SKM-1 (cell line): Measurements from ENCODE around the gene ERC1.
"Not testable (repeated sequence)": the region's sequence is repeated elsewhere in the genome, so short reads cannot be mapped to it uniquely, and the experiment has no call there.

Experiments
- DNase-seq: peaks from one replicate; lab custom pipeline; 2025; ENCODE audit not compliant: unreplicated experiment; lab: John Stamatoyannopoulos, UW

Gene ERC1

GRCh38 chr12:1179128-1179527 lies 188.1 kb downstream of the ERC1 start:
- no peak for DNase-seq

- DNase-seq = no peak
Measured at GRCh38 chr12:1182069-1182468, 191.0 kb downstream of the ERC1 start.

GRCh38 chr12:1184402-1184801 lies 193.4 kb downstream of the ERC1 start:
- DNase-seq = no peak

DNA sequence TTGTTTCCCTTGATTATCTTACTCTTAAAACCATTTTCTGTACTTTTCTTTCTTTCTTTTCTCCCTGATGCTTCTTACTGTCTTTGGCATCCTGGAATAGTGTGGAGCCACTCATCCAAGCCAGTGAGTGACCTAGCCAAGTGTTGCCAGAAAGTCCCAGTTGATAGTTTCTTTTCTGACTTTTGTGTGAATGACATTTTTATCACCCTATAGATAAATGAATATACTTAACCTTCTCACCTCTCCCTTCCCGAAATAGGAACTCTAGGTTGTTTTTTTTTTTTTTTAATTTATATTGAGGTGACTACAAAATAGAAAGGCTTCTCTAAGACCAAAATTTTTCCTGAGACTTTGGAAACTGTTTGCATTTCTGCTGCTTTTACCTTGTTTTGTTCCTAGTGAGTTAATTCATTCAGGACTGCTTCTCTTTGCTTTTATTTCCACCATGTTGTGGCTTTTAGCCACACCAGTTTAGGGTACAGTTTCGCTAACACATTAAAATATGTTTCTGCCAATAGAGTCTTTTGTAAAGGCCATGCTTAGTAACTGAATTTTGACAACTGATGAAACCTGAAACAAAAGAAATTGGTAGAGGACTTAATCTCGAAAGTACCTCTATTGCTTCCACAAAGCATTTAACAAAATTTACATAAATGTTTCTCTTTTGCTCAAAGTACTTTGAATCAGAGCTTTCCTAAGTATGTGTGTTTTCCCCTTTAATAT lies 194.6 kb downstream of the ERC1 start:
- no peak for DNase-seq

DNA sequence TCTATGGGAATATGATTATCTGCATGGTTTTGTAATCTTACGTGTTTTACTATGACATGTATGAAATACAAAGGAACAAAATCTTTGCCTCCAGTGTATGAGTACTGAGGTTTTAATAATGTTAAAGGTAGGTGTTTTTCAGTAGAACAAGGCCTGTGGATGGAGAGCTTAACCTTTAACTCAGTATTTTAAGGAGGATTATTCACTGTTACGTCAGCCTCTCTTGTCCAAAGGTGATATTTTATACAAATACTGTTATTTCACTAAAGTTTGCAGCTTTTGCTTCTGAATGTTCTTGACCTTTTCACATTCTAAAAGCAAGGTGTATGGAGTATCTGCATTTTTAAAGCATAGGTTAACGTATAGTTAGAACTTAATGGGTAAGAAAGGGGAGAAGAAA lies 195.3 kb downstream of the ERC1 start:
- DNase-seq = no peak

- DNase-seq = no peak
Measured at GRCh38 chr12:1188016-1188415, 197.0 kb downstream of the ERC1 start.

DNA sequence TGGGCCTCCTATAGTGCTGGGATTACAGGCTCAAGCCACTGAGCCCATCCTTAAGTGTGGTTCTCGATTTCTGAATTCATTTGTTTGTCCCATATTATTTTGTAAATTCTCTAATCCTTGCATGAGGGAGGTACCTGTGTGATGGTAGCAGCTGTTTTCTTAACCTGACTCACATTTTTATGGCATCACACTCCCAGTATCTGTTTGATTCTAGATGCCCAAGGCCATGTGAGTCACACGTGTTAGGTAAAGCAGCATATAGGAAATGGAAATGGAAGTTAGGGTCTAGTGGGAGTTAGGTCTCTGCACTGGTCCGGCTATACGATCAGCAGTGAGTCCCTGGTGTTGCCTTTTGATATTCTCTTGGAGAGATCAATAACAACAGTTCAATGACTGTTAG lies 198.1 kb downstream of the ERC1 start:
- DNase-seq = no peak

GRCh38 chr12:1195513-1195912 lies 204.5 kb downstream of the ERC1 start:
- no peak for DNase-seq

DNA sequence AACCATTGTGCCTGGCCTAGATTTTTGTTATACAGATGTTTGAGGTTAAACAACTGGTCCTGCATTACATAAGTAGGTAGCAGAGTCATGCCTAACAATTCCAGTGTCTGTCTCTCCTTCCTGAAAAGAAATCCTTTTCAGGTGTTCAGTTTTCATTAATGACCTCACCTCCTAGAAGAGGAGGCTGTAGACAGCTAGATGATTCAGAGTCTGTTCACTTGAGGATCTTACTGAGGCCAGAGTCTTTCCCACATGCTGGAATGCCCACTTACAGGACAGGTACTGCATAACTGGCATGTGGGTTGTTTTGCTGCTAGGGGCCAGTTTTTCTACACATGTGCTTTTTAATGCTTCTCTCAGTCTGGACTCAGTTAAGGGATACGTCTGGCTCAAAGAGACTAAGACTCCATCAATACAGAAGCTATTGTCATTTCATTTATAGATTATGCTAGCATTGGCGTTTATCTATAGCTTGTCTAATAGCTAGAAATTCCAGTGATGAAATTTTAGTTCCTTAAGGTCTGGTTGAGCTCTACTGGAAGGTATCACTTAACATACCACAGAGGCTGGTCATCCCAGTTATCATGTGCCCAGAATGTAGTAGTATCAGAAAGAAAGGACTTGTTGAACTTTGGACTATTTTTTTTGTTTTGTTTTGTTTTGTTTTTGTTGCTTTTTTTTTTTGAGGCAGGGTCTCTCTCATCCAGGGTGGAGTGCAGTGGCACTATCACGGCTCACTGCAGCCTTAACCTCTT lies 206.4 kb downstream of the ERC1 start:
- DNase-seq = no peak

DNA sequence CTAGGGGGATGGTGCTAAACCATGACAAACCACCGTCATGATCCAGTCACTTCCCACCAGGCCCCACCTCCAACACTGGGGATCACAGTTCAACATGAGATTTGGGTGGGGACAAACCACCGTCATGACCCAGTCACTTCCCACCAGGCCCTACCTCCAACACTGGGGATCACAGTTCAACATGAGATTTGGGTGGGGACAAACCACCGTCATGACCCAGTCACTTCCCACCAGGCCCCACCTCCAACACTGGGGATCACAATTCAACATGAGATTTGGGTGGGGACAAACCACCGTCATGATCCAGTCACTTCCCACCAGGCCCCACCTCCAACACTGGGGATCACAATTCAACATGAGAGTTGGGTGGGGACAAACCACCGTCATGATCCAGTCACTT lies 207.8 kb downstream of the ERC1 start:
- DNase-seq = not testable (repeated sequence)

DNA sequence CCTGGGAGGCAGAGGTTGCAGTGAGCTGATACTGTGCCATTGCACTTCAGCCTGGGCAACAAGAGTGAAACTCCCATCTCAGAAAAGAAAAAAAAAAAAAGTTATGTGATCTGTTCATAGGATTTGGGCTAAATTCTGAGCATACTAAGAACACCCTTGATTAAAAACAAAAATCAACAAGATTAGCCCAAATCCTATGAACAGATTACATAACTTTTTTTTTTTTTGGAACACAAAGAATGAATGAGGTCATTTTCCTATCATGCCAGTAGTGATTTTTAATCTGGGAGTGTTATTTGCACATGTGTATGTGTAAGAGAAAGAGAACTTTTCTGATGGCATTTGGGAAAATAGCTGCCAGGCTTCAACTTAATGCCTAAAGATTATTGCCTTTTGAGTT lies 208.7 kb downstream of the ERC1 start:
- DNase-seq = no peak

DNA sequence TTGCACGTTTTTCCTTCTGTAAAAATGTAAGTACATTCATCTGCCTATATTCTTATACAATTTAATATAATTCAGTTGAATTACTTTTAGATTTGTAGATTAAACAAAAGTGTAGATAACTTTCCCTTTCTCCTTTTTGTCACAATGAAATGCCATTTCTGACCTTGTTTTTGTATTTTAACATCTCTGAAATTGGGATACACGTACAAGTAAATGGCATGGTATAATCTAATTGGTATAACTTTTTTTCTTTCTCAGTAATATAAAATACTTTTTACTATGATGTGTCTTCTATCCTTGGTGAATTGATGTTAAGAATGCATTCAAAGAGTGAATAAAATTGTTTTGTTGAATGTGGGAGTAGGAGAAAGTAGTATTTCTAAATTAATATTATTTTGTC lies 210.0 kb downstream of the ERC1 start:
- DNase-seq = no peak

- DNase-seq = no peak
Measured at GRCh38 chr12:1201886-1202285, 210.9 kb downstream of the ERC1 start.

- DNase-seq = no peak
Measured at GRCh38 chr12:1203735-1204019, 212.7 kb downstream of the ERC1 start.

GRCh38 chr12:1204581-1205121 lies 213.6 kb downstream of the ERC1 start:
- DNase-seq = no peak

DNA sequence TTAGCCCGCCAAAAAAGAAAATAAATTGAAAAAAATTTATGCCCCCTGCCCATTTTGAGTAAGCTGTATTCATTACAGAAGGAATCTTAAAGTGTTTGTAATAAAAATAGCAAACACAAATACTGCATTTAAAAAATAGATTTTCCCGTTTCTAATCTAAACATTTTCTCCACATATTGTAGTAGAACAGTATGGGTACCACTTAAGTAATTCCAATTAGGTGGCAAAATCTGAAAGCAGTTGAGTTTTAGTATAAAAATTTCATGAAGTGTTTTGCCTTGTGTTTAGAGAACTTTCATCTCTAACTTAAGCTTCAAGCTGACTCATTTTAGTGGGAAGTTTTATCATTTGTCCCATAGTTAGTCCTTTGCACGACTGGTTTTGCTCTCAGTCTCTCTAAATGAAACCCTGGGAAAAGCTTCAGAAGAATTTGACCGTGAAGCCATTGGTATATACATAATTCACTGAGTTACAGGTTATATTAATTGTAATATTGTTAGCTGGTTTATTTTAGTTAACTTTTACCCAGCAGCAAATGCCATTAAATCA lies 214.6 kb downstream of the ERC1 start:
- no peak for DNase-seq

DNA sequence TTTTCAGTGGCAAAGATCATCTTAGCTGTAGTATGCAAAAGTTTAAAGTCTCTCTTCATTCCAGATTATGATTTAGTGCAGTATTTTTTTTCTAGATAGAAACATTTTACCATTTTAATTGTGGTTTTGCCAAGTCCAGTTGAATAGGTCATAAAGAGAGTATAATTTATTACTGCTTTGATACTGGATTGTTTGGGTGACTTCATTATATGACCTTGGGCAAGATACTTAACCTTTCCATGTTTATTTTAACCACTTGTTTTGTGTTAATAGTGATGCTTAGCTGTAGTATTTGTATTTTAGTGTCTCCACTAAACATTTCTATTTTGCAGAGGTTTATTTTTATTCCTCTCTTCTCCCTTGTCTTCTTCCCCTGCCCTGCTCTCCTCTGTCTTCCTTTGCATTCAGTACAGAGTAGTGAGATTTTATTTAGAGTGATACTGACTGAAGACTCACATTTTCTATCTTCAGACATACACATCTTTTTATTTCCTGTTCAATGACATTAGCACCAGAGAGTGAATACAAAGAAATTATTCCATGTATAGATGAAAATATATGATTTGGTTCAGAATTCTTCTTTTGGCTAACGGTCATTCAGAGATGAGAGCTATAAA lies 215.2 kb downstream of the ERC1 start:
- no peak for DNase-seq

DNA sequence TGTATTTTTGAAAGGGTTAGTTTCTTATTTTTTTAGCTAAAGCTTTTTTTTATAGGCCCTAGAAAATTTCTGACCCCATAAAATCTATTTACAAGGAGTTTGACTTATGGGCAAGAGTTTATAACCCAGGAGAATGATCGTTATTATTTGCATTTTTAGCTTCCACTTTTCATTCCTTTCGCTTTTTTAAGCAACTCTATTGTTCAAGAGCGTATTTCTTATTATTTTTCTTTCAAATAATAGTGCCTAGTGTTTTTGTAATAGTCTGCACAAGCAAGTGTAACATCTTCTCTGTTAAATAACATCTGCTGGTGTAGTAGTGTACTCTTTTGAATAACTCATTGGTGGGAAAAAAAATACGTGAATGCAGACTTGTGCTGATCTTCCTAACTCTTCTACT lies 216.3 kb downstream of the ERC1 start:
- DNase-seq = no peak

- not testable (repeated sequence) for DNase-seq
Measured at GRCh38 chr12:1208719-1209118, 217.7 kb downstream of the ERC1 start.

DNA sequence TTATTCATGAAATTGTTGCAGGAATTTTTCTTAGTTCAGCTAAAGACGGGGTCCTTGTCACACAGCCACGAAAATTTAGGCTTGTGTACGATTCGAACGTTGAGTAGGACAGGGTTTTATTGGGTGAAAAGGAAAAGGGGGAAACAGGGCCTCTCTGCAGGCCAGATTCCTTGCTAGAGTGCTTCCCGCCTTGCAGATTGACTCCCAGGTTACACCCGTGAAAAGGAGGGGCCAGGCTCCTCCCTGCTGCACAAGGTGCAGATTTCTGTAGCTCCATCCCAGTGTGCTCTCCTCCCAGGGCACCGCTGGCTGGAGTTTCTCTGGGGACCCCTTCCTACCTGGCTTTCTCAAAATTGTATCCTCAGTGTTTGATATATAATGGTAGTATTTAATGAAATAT lies 221.5 kb downstream of the ERC1 start:
- DNase-seq = no peak

GRCh38 chr12:1213205-1213604 lies 222.2 kb downstream of the ERC1 start:
- DNase-seq = no peak

DNA sequence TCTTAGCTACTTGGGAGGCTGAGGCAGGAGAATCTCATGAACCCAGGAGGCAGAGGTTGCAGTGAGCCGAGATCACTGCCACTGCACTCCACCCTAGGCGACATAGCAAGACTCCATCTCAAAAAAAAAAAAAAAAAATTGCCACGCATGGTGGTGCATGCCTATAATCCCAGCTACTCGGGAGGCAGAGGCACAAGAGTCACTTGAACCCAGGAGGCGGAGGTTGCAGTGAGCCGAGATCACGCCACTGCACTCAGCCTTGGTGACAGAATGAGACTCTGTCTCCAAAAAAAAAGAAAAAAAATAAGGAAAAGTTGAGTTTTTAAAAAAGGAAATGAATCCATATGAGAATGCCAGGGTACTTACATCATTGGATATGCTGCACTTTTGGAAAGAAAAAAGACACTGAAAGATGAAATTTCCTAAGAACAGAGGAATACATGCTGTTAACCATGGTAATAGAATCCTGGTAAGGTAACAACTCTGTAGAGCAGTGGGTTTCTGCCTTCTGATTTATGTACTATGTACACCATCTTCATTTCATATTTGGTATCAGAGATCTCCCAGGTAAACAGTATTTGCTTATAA lies 222.7 kb downstream of the ERC1 start:
- no peak for DNase-seq
